Uterus (tissue), 4 donors: ENCODE results near the gene PROM1. TPM values are rescaled to one million over a fixed set of nuclear protein-coding genes. Genes with fewer than 3 reads are reported as not detected.

ENCODE experiments used
- DNase-seq, 2 donors: peaks; one replicate each; pipeline ENCODE4 v3.0.0-alpha.2; 2019 to 2020
- H3K27ac ChIP-seq, 2 donors: fragments of 200-600 bp; sonication (generic); 1 replicate in 1 of 2; 2 replicates in 1 of 2; pipeline ENCODE4 v1.5.1; 2016 to 2018
- H3K27me3 ChIP-seq, 2 donors: fragments of 200-600 bp; sonication (generic); one replicate each; pipeline ENCODE4 v1.5.1; 2018 to 2019; ENCODE audit warnings: control low read depth in 1 of 2
- H3K36me3 ChIP-seq, 2 donors: fragments of 200-600 bp; sonication (generic); one replicate each; pipeline ENCODE4 v1.5.1; 2019; ENCODE audit warnings: control low read depth in 1 of 2
- H3K4me1 ChIP-seq, 2 donors: fragments of 200-600 bp; sonication (generic); one replicate each; pipeline ENCODE4 v1.5.1; 2018 to 2019; ENCODE audit warnings: control low read depth in 1 of 2
- H3K4me3 ChIP-seq, 2 donors: fragments of 200-600 bp; sonication (generic); 1 replicate in 1 of 2; 2 replicates in 1 of 2; pipeline ENCODE4 v1.5.1; 2018 to 2019; ENCODE audit warnings: mild to moderate bottlenecking in 1 of 2
- H3K9me3 ChIP-seq, 2 donors: fragments of 200-600 bp; sonication (generic); one replicate each; pipeline ENCODE4 v1.5.1; 2019; ENCODE audit warnings: control low read depth in 1 of 2
- CTCF ChIP-seq, 4 experiments: fragments of 200-600 bp in 2 of 4; fragments of 450-650 bp in 2 of 4; sonication (generic) in 2 of 4; IDR thresholded peaks; one replicate each; pipeline ENCODE4 v1.5.1; 2016 to 2019; ENCODE audit warnings: antibody characterized with exemption in 4 of 4, mild to moderate bottlenecking in 2 of 4, moderate library complexity in 1 of 4
- POLR2A ChIP-seq, 2 donors: fragments of 450-650 bp; IDR thresholded peaks; one replicate each; pipeline ENCODE4 v1.6.1; 2016; ENCODE audit warnings: antibody characterized with exemption in 2 of 2, mild to moderate bottlenecking in 1 of 2, moderate library complexity in 1 of 2
- intact Hi-C: fragments of 100-400 bp; cut with DNase I; formaldehyde crosslinking; loops from one replicate; pipeline ENCODE4 v1.15.1; 2023; ENCODE audit warnings: low total_unique reads
- total RNA-seq, 4 donors: library from RNA; depleted of rRNA in 3 of 4; stranded (reverse); fragments of >200 nt in 3 of 4; gene quantifications; one replicate each; pipeline versions ENCODE4 v1.1.0 to v1.2.4, GENCODE V29; 2014 to 2023
- donor health status: DM: yes; HTN: yes; CAD: no.

The PROM1 gene
- total RNA-seq, 4 donors from 2014 or later: 0.18 to 24.6 (median 1.1) TPM

GRCh38 chr4:16082426-16083240, 1.2 kb downstream of the PROM1 start:
- Histone ChIP-seq H3K36me3 (no peaks in the 10 kb centered on the region), H3K4me1 (peaks cover 0 to 8% of the 10 kb centered on the region in 2 donors), H3K9me3 (no peaks in the 10 kb centered on the region), H3K27ac (no peak overlapping the region), H3K4me3 (peak overlapping the region; percentile 20 to 25), H3K27me3 (peaks cover 6 to 21% of the 10 kb centered on the region in 2 donors)
- no peak for DNase-seq
- intact Hi-C loops: no loop called here
- TF ChIP-seq POLR2A (IDR thresholded peaks at IDR 0.05): no peak
- no peak for TF ChIP-seq CTCF (IDR thresholded peaks at IDR 0.05)

- DNase-seq: no peak
- Histone ChIP-seq H3K36me3 (no peaks in the 10 kb centered on the region), H3K4me1 (peaks cover 0 to 8% of the 10 kb centered on the region in 2 donors), H3K4me3 (peak overlapping the region; percentile 20 to 25), H3K27me3 (peaks cover 6 to 21% of the 10 kb centered on the region in 2 donors), H3K27ac (no peak overlapping the region), H3K9me3 (no peaks in the 10 kb centered on the region)
- no peak for TF ChIP-seq POLR2A (IDR thresholded peaks at IDR 0.05)
- no peak for TF ChIP-seq CTCF (IDR thresholded peaks at IDR 0.05)
- intact Hi-C loops: no loop called here
These were observed 1.8 kb downstream of the PROM1 start for GRCh38 chr4:16082041-16082425.

- intact Hi-C loops: no loop called here
- Histone ChIP-seq H3K9me3 (no peaks in the 10 kb centered on the region), H3K36me3 (no peaks in the 10 kb centered on the region), H3K27me3 (peaks cover 6 to 21% of the 10 kb centered on the region in 2 donors), H3K4me3 (no peak overlapping the region), H3K4me1 (peaks cover 0 to 8% of the 10 kb centered on the region in 2 donors), H3K27ac (no peak overlapping the region)
- no peak for DNase-seq
- TF ChIP-seq CTCF (IDR thresholded peaks at IDR 0.05): no peak
These were observed 4.8 kb downstream of the PROM1 start for GRCh38 chr4:16079046-16079445.

GRCh38 chr4:16078195-16078760, 5.5 kb downstream of the PROM1 start:
- Histone ChIP-seq H3K9me3 (no peaks in the 10 kb centered on the region), H3K27ac (no peak overlapping the region), H3K4me1 (peaks cover 0 to 4% of the 10 kb centered on the region in 2 donors), H3K27me3 (peaks cover under 1 to 15% of the 10 kb centered on the region in 2 donors), H3K4me3 (no peak overlapping the region), H3K36me3 (no peaks in the 10 kb centered on the region)
- no peak for DNase-seq
- intact Hi-C loops: no loop called here
- no peak for TF ChIP-seq CTCF (IDR thresholded peaks at IDR 0.05)
- no peak for TF ChIP-seq POLR2A (IDR thresholded peaks at IDR 0.05)

GRCh38 chr4:16077786-16078185, 6.0 kb downstream of the PROM1 start:
- peaks cover 0 to 10% of the 10 kb centered on the region in 2 donors for H3K27me3 ChIP-seq
- H3K9me3 ChIP-seq: no peaks in the 10 kb centered on the region
- H3K4me3 ChIP-seq: no peak overlapping the region
- intact Hi-C loops: no loop called here
- DNase-seq: no peak
- H3K36me3 ChIP-seq: no peaks in the 10 kb centered on the region
- no peak overlapping the region for H3K27ac ChIP-seq
- TF ChIP-seq POLR2A (IDR thresholded peaks at IDR 0.05): no peak
- no peak for TF ChIP-seq CTCF (IDR thresholded peaks at IDR 0.05)
- no peaks in the 10 kb centered on the region for H3K4me1 ChIP-seq
